B cell (primary cell): Measurements from ENCODE around the gene SRGAP2B. TPM values are rescaled to one million over a fixed set of nuclear protein-coding genes. Genes with fewer than 3 reads are reported as not detected.
"Not testable (repeated sequence)": the region's sequence is repeated elsewhere in the genome, so short reads cannot be mapped to it uniquely, and the experiment has no call there.

Experiments used
- ATAC-seq: fragments of 200-7000 bp; cut with Tn5 transposase; one replicate; pipeline ENCODE4 v1.10.0; 2021; ENCODE audit warnings: low read depth, mild to moderate bottlenecking, moderate number of reproducible peaks, moderate library complexity
- CTCF ChIA-PET: fragments of 350-600 bp; sonication (Branson Sonifier 250); formaldehyde crosslinking; loops from one replicate; lab custom pipeline; 2021; ENCODE audit warnings: antibody characterized with exemption, inconsistent platforms; lab: Charles Lee
- POLR2A ChIA-PET: fragments of 350-600 bp; sonication (Branson Sonifier 250); formaldehyde crosslinking; loops from one replicate; lab custom pipeline; 2021; ENCODE audit warnings: antibody characterized with exemption; lab: Charles Lee
- DNase-seq: peaks from one replicate; pipeline ENCODE4 v3.0.0; 2013
- H2AFZ ChIP-seq: 2 replicates; pipeline ENCODE4 v1.6.1; 2012; ENCODE audit warnings: mild to moderate bottlenecking, low read depth, low read length; ENCODE audit not compliant: insufficient read depth, poor library complexity, severe bottlenecking
- H3K27ac ChIP-seq, 2 donors: 1 replicate in 1 of 2; 2 replicates in 1 of 2; pipeline ENCODE4 v1.5.1; 2012 to 2013; ENCODE audit warnings: low read length in 2 of 2, mild to moderate bottlenecking in 2 of 2, moderate library complexity in 1 of 2
- H3K27me3 ChIP-seq, 4 experiments: fragments of 200-600 bp in 1 of 4; sonication (generic) in 1 of 4; replicated peaks in 1 of 4; 1 replicate in 2 of 4; 2 replicates in 2 of 4; pipeline versions ENCODE4 v1.6.1 to v1.7.0; 2013 to 2016; ENCODE audit warnings: low read length in 3 of 4, mild to moderate bottlenecking in 2 of 4, mixed read lengths in 1 of 4, moderate library complexity in 1 of 4; ENCODE audit not compliant: insufficient read depth in 4 of 4, control insufficient read depth in 3 of 4; ENCODE audit errors: control extremely low read depth in 1 of 4
- H3K36me3 ChIP-seq, 2 experiments: replicated peaks in 1 of 2; 1 replicate in 1 of 2; 2 replicates in 1 of 2; pipeline versions ENCODE4 v1.6.1 to v1.7.1; 2013; ENCODE audit warnings: low read length in 1 of 2; ENCODE audit not compliant: insufficient read depth in 2 of 2, control insufficient read depth in 1 of 2; ENCODE audit errors: control extremely low read depth in 1 of 2, extremely low read depth in 1 of 2
- H3K4me1 ChIP-seq, 2 donors: fragments of 200-600 bp in 1 of 2; sonication (generic) in 1 of 2; 1 replicate in 1 of 2; 2 replicates in 1 of 2; pipeline versions ENCODE4 v1.5.1 to v1.6.1; 2013 to 2017; ENCODE audit warnings: low read length in 2 of 2; ENCODE audit not compliant: control insufficient read depth in 2 of 2, insufficient read depth in 2 of 2
- H3K4me2 ChIP-seq: replicated peaks from 2 replicates; pipeline ENCODE3; 2012; ENCODE audit warnings: mild to moderate bottlenecking, low read depth, low read length; ENCODE audit not compliant: poor library complexity, severe bottlenecking
- H3K4me3 ChIP-seq, 5 experiments: fragments of 200-600 bp in 1 of 5; sonication (generic) in 1 of 5; 1 replicate in 3 of 5; 2 replicates in 2 of 5; pipeline versions ENCODE4 v1.5.1 to v1.7.0; 2011 to 2016; ENCODE audit warnings: low read length in 4 of 5, mild to moderate bottlenecking in 4 of 5, low read depth in 2 of 5, control low read depth in 1 of 5, moderate library complexity in 1 of 5; ENCODE audit not compliant: insufficient read depth in 1 of 5; ENCODE audit errors: control extremely low read depth in 1 of 5, extremely low read depth in 1 of 5
- H3K79me2 ChIP-seq: fragments of 200-600 bp; sonication (generic); one replicate; pipeline ENCODE4 v1.6.0; 2016; ENCODE audit warnings: low read length; ENCODE audit not compliant: control insufficient read depth, insufficient read depth
- H3K9ac ChIP-seq: fragments of 200-600 bp; sonication (generic); 2 replicates; pipeline ENCODE4 v1.6.1; 2017; ENCODE audit warnings: mild to moderate bottlenecking, low read length, moderate library complexity
- H3K9me3 ChIP-seq, 3 donors: one replicate each; pipeline versions ENCODE4 v1.6.1 to v1.7.1; 2013; ENCODE audit warnings: low read length in 2 of 3; ENCODE audit not compliant: control insufficient read depth in 2 of 3, insufficient read depth in 1 of 3; ENCODE audit errors: control extremely low read depth in 1 of 3
- H4K20me1 ChIP-seq: 2 replicates; pipeline ENCODE4 v1.6.0; 2012; ENCODE audit warnings: mild to moderate bottlenecking, low read length; ENCODE audit not compliant: insufficient read depth, control insufficient read depth, poor library complexity, severe bottlenecking
- H3K27ac Mint-ChIP-seq: one replicate; pipeline ENCODE4 v1.8.0; 2021; ENCODE audit warnings: mixed read lengths
- H3K27me3 Mint-ChIP-seq: one replicate; pipeline ENCODE4 v1.8.0; 2021; ENCODE audit warnings: mixed read lengths
- H3K4me1 Mint-ChIP-seq: one replicate; pipeline ENCODE4 v1.8.0; 2021; ENCODE audit warnings: mixed read lengths
- H3K4me3 Mint-ChIP-seq: one replicate; pipeline ENCODE4 v1.8.0; 2021; ENCODE audit warnings: mixed read lengths
- H3K9me3 Mint-ChIP-seq: one replicate; pipeline ENCODE4 v1.8.0; 2022; ENCODE audit warnings: mixed read lengths; ENCODE audit not compliant: insufficient read depth
- WGBS: methylation state at CpG from one replicate; pipeline ENCODE4 v1.1.5; 2013; ENCODE audit warnings: missing lambda C conversion rate; ENCODE audit not compliant: insufficient coverage; 5-methylcytosine and 5-hydroxymethylcytosine counted together
- intact Hi-C: fragments of 100-400 bp; cut with micrococcal nuclease; formaldehyde crosslinking; loops from one replicate; pipeline ENCODE4 v1.10.0; 2022
- polyA plus RNA-seq: library from polyadenylated mRNA; depleted of rRNA; stranded (reverse); fragments of >200 nt; gene quantifications from 2 replicates; pipeline ENCODE4 v1.2.3, GENCODE V29; 2012
- total RNA-seq, 2 donors: library from RNA; stranded (reverse); fragments of 120-200 nt in 1 of 2; gene quantifications; 1 replicate in 1 of 2; 2 replicates in 1 of 2; pipeline versions ENCODE4 v1.2.3 to v1.2.4, GENCODE V29; 2013 to 2022

The SRGAP2B gene
- total and polyA plus RNA-seq, 2 donors (not counting 1 experiment from before 2014, with no cell fraction given) = 3.0 to 36.5 TPM

- H3K4me3 ChIP-seq, H3K27me3 ChIP-seq, H2AFZ ChIP-seq, H4K20me1 ChIP-seq, H3K79me2 ChIP-seq, H3K4me1 ChIP-seq, DNase-seq, H3K4me3 Mint-ChIP-seq, H3K9me3 Mint-ChIP-seq, H3K36me3 ChIP-seq, CTCF ChIA-PET, intact Hi-C loops, H3K9ac ChIP-seq, H3K9me3 ChIP-seq, H3K4me1 Mint-ChIP-seq, ATAC-seq, H3K27ac ChIP-seq, H3K27me3 Mint-ChIP-seq, POLR2A ChIA-PET, H3K27ac Mint-ChIP-seq, H3K4me2 ChIP-seq: not testable (repeated sequence)
These were observed 156.5 kb downstream of the SRGAP2B start for GRCh38 chr1:144938627-144939026.

- H3K9ac ChIP-seq, intact Hi-C loops, H3K4me1 ChIP-seq, H3K27me3 Mint-ChIP-seq, H3K79me2 ChIP-seq, H4K20me1 ChIP-seq, H3K27ac ChIP-seq, H3K9me3 ChIP-seq, H3K4me3 ChIP-seq, H3K36me3 ChIP-seq, H3K4me3 Mint-ChIP-seq, CTCF ChIA-PET, H3K4me2 ChIP-seq, H3K27ac Mint-ChIP-seq, H3K9me3 Mint-ChIP-seq, POLR2A ChIA-PET, H3K4me1 Mint-ChIP-seq, DNase-seq, H3K27me3 ChIP-seq, H2AFZ ChIP-seq, ATAC-seq: not testable (repeated sequence)
- no CpG with 5 or more reads among the region's 4 CpGs for WGBS
These were observed 158.9 kb downstream of the SRGAP2B start for GRCh38 chr1:144936186-144936732.

GRCh38 chr1:144935310-144935709 lies 159.8 kb downstream of the SRGAP2B start:
- H3K9me3 ChIP-seq, intact Hi-C loops, H3K27ac ChIP-seq, ATAC-seq, H3K9me3 Mint-ChIP-seq, H3K27ac Mint-ChIP-seq, POLR2A ChIA-PET, H3K36me3 ChIP-seq, H3K9ac ChIP-seq, H3K4me1 ChIP-seq, H3K4me1 Mint-ChIP-seq, H3K4me2 ChIP-seq, H3K27me3 Mint-ChIP-seq, H3K79me2 ChIP-seq, H3K27me3 ChIP-seq, H3K4me3 ChIP-seq, CTCF ChIA-PET, H3K4me3 Mint-ChIP-seq, H4K20me1 ChIP-seq, DNase-seq, H2AFZ ChIP-seq: not testable (repeated sequence)
- no CpG with 5 or more reads among the region's 3 CpGs for WGBS

- H3K27ac Mint-ChIP-seq, H3K4me2 ChIP-seq, ATAC-seq, H3K27ac ChIP-seq, H3K4me3 Mint-ChIP-seq, DNase-seq, H4K20me1 ChIP-seq, H3K9ac ChIP-seq, H3K36me3 ChIP-seq, H3K79me2 ChIP-seq, H2AFZ ChIP-seq, CTCF ChIA-PET, H3K27me3 ChIP-seq, POLR2A ChIA-PET, intact Hi-C loops, H3K9me3 Mint-ChIP-seq, H3K4me3 ChIP-seq, H3K27me3 Mint-ChIP-seq, H3K9me3 ChIP-seq, H3K4me1 ChIP-seq, H3K4me1 Mint-ChIP-seq: not testable (repeated sequence)
- no CpG with 5 or more reads among the region's 5 CpGs for WGBS
These were observed 162.1 kb downstream of the SRGAP2B start for GRCh38 chr1:144933014-144933413.
